HG03460 (cell line): ENCODE data around the gene SLC12A7.
"Not testable (repeated sequence)": the region's sequence is repeated elsewhere in the genome, so short reads cannot be mapped to it uniquely, and the experiment has no call there.

Source experiments
- ATAC-seq: cut with Tn5 transposase; IDR thresholded peaks from one replicate; pipeline ENCODE4 v1.9.1; 2021; ENCODE audit not compliant: unreplicated experiment

The SLC12A7 gene

DNA sequence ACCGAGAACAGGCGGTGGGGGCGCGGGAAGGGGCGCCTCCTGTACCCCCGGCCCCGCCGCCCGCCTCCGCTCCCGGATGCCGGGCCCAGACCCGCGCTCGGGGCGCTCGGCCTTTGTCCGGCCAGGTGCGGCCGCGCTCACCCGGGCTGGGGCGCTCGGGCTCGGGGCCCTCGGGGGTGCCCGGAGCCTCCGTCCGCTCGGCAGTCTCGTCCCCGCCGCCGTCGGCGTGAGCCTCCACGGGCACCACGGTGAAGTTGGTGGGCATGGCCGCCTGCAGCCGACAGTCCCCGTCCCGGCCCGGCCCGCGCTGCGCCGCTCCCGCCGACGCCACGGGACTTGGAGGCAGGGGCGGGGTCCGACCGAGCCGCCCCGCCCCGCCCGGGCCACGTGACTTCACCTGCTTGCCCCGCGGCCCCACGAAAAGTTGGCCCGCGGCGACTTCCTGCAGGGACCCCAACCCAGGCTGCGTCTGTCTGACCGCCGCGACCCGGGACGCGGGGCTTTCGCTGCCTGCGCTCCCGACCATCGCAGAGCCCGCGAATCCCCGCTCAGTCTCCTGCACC lies at the start of gene SLC12A7:
Gene SLC12A7 (minus strand): TSS at position 337 of the 563 bp plus-strand sequence. CDS start 72 bp downstream, at position 265.
- peak; percentile 44 for ATAC-seq

DNA sequence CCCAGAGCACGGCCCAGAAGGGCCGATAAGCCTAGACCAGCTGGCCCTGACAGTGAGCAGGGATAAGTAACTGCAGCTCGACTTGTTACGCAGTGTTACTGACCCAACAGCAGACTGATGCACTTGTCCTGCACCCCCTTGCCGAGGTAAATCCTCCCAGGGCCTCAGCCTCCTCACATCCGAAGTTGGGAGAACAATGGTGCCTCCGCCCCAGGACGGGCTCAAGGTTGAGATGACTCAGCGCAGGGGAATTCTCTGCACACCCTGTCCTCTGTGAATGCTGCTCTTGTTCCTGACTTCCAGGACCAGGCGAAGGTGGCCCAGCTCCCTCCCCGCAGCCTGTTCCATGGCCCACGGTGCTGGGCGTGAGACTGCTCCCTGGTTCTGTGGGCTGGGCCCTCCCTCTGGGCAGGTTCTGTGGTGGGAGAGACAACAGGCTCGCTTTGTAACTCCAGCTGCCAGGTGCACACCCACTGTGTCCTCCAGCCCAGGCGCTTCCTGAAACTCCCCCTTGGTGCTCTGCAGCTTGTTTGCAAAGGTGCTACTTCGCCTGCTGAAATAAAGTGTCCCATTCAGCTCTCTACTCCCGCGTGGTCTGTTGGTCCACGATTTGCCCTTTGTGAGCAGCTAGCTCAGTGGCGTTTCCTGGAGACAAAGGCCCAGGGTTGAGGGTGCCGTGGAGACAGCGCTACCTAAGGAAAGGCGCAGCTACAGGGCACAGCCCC lies 49.4 kb upstream of the SLC12A7 start:
- ATAC-seq: no peak

DNA sequence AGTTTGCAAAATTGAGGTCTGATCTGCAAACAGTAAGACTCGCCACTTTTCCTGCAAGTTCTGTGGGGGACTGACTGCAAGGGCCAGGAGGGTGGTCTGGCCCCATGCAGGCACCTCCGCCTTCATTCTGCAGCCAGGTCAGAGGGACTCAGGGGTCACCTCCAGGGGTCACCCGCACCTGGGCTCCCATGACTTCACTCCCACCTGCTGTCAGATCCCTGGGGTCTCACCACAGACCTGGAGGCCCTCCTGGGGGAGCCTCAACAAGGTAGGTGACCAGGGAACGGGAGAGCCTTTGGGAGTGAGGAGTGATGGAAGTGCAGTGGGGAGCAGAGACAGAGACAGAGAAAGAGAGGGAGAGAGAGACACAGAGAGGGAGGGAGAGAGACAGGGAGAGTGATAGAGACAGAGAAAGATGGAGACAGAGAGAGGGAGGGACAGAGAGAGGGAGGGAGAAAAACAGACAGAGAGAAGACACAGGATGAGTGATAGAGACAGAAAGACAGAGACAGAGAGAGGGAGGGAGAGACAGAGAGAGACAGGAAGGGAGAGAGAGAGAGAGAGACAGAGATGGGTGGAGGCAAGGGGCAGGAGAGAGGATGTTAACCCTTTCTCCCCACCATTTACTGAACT lies 48.0 kb upstream of the SLC12A7 start:
- ATAC-seq: no peak

DNA sequence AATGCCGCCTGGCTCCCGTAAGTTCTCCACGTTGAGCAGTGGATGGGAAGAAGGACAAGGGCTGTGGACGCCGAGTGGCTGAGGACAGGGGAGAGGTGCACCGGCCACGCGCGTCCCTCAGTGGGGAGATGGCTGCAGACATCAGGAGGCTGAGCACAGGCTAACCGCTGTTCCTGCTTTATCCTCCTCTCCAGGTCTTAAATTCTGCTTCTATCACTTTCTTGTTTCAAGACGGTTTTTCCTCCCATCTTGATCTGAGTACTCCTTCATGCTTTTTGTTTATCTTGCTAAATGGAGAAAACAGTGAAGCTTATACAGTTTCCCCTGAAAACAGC lies 47.4 kb upstream of the SLC12A7 start:
- no peak for ATAC-seq

DNA sequence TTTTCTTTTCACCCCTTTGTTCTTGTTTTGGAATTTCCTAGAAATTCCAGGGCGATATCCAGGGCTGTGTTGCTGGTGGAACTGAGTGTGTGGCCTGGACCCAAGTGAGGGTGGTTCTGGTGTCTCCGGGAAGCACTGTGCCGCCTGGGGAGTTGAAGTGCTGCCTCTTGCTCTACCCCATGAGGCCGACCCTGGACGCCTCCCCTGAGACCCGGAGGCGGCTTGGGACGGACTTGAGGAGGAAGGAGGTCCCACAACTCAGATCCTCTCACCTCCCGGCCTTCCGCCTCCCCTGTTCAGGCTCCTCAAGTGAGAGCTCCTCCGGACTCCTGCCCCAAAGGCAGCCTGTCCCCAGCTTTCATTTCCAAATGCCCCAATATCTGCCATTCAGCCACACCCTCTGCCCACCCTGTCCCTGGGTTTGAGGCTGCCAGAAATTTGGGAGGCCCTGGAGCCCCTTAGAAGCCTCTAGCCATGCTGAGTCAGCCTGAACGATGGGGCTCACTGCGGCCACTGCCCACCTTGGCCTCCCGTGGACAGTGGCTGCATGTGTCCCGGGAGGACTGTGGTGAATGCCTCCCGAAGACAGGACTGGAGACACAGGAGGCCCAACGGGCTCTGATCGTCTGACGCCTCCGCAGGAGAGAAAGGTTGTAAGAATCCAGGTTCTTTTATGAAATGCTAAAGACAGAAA lies 46.9 kb upstream of the SLC12A7 start:
- no peak for ATAC-seq

DNA sequence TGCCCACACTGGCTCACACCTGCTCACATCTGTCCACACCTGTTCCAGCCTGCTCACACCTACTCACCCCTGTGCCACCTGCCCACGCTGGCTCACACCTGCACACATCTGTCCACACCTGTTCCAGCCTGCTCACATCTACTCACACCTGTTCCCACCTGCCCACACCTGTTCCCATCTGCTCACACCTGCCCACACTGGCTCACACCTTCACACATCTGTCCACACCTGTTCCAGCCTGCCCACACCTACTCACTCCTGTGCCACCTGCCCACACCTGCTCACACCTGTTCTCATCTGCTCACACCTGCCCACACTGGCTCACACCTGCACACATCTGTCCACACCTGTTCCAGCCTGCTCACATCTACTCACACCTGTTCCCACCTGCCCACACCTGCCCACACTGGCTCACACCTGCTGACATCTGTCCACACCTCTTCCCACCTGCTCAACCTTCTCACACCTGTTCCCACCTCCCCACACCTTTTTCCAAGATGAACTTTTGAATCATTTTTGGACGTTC lies 45.7 kb upstream of the SLC12A7 start:
- ATAC-seq: not testable (repeated sequence)

DNA sequence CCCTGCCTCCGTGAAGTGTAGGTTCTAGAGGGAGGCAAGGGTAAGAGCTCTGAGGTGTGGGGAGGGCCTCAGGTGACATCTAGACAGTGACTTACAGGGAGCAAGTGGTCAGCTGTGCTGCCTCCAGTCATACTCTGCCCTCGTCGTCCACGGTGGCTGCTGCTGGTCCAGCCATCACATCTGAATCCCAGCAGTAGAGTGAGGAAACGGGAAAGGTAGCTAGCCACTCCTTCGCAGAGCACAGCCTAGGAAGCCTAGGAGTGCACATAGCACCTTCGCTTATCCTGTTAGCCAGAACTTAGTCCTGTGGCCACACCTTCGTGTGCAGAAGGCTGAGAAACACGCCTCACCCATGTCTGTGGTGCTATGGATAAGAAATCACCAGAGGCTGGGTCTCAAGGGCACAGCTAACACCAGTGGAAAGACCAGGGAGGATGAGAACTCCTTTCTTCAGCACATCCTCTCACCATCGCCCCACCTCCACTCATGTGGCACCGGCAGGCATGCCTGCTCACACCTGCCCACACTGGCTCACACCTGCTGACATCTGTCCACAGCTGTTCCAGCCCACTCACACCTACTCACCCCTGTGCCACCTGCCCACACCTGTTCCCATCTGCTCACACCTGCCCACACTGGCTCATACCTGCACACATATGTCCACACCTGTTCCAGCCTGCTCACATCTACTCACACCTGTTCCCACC lies 45.0 kb upstream of the SLC12A7 start:
- ATAC-seq: no peak

DNA sequence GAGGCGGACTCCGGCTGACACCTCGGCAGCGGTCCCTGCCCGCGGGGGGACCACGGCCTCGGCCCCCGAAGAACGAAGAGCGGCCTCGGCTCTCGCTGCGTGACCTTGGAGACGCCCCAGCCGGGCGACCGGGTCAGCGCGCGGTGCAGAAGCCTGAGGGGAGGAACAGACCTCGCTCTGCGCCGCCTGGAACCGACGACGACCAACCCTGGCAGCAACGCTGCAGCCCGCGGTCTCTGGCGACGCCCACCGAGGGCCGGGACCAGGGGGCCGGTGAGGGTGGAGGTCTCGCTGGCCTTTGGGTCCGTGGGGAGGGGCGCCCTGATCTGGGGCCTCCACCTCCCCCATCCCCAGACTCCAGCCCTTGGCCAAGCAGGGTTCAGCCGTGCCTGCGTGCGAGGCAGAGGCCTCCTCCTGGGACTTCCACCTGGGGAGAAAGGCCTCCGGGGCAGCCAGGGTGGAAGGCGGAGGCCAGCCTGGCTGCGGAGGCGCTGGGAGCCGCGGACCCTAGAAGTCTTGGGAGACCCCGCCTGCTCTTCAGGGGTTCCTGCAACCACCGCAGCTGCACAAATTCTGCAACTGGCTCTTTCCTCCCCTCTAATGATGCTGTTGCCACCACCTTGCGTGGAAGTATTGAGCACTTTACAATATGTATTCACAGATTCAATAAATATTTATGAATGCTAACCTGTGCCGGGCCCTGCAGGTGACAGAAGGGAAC lies 44.3 kb upstream of the SLC12A7 start:
- ATAC-seq: no peak

DNA sequence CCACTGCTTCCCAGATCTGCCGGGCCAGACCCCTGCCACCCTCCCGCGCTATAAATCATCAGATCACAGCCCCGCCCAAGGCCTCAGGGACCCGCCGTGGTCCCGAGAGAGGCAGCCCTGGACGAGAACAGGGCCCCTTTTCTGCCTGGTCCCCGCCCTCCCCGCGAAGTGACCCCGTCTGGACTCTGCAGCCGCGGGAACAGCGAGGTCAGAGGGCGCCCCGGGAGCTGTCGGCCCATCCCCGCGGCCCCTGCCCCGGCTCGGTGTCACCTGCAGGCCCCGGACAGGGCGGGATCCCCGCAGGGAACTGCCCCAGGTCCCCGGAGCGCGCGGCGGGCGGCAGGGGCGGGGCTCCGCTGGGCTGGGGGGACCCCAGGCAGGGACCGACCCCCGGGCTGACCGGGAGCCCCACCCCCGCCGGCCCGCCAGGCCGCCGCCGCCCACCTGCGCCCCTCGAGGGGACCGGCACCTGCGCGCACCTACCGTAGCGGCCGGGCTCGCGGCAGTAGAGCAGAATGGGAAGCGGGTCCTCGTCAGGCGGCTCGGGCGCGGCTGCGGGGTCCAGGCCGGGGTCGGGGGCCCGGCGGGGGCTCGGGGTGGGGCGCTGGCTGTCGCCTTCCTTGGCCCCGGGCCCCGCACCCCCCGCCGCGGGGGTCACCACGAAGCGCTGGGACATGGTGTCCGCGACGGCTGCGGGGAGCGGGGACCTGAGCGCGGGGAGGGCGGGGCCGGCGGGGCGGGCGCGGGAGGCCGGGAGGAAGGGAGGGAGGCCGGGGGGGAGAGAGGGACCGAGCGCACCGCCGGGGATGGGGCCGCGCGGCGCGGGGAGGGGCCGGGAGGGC lies 43.5 kb upstream of the SLC12A7 start:
- no peak for ATAC-seq

DNA sequence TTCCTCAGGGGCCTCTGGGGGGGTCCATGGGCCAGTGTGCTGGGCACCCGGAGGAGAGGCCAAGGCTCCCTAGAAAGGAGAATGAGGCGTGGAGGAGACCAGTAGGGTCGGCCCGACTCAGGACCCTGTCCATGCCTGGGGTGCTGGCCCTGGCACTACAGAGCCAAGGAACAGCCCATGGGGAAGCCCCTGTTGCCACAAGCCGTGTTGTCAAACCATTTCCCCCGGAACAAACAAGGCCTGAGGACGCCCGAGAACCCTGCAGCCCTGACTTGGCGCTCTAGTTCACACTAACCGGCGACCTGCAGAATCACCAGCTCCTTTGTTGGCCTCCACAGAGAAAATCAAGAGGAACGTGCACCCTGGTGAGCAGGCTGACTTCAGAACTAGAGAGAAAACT lies 41.6 kb upstream of the SLC12A7 start:
- no peak for ATAC-seq

DNA sequence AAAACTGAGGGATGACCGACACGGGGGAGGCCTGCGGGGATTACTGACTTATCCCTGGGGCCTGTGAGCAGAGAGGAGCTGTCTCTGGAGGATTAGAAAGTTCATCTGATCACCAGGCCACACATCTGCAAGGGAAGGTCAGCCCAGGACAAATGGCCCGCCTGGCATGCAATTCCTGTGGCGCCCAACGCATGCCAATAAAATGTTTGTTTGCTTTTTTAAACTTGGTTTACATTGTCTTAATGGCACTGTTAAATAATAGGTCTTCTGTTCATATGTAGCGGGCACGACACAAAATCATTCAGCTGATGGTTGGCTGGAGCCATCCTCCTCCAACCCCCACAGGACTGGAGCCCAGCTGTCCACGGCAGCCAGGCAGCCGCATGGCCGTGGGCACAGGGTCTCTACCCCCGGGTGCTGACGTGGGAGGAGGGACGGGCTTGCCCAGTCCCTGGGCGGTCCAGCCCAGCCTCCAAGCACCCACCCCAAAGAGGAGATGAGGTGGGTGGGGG lies 41.0 kb upstream of the SLC12A7 start:
- ATAC-seq: no peak

DNA sequence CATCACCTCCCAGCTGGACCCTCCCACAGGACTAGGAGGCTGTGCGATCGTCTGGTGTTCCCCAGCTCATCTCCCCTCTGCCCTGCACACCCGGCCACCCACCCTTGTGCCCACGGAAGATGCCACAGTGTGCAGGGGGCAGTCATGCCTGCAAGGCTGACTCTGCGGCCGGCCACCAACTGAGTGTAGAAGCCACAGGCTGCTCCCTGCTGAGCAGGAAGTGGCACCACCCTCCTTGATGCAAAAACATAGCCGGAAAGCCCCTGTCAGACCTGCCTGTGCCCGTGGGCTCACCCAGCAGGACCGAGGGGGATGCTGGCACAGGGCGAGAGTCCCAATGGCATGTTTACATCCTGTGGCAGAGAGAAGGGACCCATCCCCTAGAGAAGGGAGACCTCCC lies 40.3 kb upstream of the SLC12A7 start:
- no peak for ATAC-seq

DNA sequence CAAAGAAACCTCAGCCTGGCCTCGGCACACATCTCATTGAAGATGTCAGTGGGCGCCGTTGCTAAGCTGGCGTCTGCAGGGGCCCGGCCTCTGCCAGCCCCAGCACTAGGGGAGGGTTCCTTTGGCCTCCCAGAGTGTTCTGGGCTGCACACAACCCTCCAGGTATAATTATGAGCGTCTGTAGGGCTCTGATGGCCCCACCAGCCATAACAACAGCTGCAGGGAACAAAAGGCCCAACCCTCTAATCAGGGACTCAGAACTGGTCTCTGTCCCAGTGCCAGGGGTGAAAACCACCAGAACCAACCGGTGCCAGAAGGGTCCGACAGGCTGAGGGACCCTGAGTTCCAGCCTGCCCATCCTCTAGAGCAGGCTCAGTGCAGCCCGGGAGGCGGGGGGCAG lies 39.5 kb upstream of the SLC12A7 start:
- no peak for ATAC-seq

DNA sequence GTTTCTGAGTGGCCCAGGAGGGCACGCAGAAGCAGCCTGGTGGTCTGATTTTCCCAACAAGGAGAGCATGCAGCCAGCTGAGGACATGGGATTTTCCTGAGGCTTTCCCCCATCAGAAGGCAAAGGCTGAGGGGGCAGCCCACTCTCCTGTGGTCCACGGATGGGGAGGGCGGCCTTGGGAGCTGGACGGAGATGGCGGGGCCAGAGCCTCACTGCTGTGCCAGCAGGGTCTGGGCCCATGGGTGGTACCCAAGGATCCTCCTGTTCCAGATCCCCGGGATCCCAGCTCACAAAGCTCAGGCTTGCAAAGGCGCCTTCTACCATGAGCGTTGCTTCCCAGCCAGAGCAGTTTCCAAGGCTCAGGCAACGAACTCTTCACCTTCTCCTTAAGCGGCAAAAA lies 39.0 kb upstream of the SLC12A7 start:
- ATAC-seq: no peak

DNA sequence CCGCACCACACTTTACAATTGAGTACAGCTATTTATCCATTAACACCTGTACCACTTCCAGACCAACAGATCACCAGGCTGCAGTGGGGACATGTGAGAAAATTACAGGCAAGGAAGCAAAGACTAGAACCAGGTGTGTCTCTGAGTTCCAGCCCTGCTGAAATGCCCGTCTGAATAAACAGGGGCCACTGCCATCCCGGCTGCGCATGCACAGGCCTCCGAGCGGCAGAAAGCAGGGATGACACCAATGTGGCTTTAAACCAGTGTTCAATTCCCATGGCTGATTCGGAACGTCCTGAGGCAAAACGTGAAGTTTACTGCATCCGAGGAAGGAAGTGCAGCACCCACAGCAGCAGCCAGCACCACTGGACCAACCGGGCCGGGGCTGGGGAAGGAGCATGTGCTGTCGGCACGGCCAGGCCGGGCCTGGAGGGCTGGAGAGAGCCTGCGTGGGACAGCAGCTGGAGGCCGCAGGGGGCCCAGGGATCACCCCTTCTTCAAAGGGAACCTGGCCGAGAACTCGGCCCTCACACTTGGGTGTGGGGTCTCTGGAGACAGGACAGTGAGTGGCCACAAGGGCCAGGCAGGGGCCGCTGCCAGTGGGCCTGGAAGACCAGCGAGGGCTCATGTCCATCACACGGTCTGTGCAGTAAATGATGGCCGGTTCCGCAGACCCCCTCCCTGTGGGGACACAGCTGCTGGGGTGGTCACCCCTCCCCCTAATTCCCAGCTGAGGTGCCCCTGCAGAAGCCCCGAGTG lies 33.0 kb upstream of the SLC12A7 start:
- no peak for ATAC-seq

DNA sequence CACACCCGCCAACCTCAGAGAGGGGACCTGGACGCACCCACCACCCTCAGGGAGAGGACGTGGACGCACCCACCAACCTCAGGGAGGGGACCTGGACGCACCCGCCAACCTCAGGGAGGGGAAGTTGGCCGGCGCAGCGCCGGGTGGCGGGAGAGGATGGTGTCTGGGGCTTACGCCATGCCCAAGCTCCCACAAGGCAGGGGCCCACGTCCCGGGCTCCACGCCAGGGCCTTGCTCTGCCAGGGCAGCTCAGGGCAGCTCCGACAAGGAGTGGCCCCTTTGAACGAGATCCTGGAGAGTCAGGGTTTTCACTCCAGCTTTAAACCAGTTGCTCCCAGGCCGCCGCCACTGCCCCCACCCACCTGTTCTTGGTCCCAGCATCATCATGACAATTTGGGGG lies 32.2 kb upstream of the SLC12A7 start:
- ATAC-seq: no peak

DNA sequence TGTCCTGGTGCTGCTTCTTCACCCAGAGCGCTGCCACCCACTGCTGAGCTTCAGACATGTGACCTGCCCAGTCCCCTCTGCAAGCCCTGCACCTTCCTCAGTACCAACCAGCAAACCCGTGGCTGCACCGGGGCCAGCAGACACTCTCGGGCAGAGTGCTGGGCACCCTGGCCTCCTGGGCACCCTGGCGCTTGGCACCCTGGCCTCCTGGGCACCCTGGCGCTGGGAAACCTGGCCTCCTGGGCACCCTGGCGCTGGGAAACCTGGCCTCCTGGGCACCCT lies 31.7 kb upstream of the SLC12A7 start:
- ATAC-seq: no peak

DNA sequence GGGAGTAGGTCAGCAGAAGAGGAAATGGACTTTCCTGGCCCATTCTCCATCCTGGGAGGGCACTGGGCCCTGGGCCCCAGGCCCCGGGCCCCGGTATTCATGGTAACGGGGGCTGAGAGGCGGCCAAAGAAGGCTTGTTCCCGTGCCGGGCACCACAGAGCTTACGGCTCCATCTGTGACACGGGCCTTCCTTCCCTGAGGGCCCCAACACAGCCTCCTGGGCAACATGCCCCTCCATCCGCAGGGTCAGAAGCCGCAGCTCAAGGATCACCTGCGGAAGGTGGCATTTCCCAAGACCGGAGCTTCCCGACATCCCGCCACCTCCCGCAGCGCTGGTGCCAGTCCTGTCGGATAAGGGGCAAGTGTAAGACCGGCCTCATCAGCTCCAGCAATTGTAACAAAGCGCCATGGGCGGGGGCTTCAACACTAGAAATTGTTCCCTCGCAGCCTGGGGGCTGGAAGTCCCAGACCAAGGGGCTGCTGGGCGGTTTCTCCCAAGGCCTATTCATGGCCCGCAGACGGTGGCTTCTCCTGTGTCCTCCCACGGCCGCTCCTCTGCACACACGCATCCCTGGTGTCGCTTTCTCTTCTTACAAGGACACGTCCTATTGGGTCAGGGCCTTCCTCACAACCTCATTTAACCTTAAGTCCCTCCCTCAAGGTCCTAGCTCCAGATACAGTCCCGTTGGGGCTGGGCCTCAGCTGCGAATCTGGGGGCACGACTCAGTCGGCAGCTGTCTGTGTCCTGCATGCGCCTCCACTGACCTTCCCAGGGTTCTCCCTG lies 31.2 kb upstream of the SLC12A7 start:
- no peak for ATAC-seq
